Stromal cell of bone marrow (primary cell): Measurements from ENCODE around the gene HOXA10.

Experiments
- DNase-seq: peaks from one replicate; pipeline ENCODE4 v3.0.0-alpha.2; 2012; ENCODE audit warnings: low read depth

Gene HOXA10

DNA sequence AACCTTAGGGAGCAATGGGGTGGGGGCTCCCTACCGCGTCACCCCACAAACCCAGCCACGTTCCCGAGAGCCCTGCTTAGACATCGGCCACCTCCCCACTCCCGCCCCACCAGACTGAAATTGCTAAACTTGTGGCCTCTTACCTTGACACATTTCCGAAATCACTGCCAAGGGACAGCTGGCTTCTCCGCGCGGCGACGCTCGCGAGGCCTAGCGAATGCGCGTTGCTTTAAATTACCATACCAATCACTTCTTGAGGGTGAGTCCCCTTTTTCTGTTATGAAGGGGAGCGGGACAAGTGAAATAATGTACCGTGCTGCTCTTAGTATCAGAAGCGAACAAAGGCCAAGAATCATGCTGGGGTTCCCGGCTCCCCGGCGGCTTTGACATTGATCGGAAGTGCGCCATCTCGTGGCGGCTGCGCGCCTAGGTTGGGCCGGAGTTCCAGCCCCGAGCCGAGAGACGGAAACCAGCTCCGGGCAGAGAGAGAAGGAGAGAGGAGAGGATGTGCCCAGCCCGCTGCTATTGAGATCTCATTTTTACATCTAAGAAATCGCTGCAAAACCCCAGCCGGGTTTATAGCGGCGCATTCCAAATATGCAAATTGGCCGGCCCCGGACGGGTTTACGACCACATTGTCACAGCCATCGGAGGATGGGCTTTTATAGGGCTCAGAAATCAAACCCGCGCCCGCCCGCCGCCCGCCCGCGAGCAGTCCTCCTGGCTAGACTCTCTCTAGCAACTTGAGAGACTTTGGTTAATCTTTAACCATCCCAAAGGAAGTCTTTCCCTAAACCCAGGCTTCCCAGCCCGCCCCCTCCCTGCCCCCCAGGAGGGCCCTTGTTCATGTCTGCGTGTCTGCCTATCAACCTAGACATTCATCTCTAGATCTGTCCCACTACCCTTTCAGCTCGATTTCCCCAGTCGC is 5.6 kb upstream of the HOXA10 start:
- DNase-seq, result peak; percentile 79

DNA sequence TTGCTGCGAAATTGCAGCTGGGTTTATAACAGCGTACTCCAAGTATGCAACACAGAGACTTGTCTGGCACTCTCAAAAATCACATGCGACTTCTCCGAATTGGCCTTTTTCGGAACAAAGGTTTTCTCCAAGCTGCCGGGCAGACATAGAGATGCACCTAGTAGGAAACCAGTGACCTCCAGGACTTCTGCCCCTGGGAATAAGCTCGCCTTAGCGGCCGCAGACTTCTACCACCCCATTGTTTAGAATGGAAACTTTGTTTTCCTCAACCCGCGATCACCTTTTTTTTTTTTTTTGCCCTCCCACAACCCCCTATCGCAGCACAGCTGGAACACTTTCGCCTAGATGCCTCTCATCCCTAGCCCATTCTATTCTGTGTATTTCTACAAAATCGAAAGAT is 4.9 kb upstream of the HOXA10 start:
- no peak for DNase-seq

- no peak for DNase-seq
Measured at GRCh38 chr7:27178366-27178765, 4.2 kb upstream of the HOXA10 start.

GRCh38 chr7:27177795-27178320 is 3.7 kb upstream of the HOXA10 start:
- no peak for DNase-seq

GRCh38 chr7:27176962-27177794 is 3.1 kb upstream of the HOXA10 start:
- no peak for DNase-seq

- no peak for DNase-seq
Measured at GRCh38 chr7:27176524-27176845, 2.4 kb upstream of the HOXA10 start.

DNA sequence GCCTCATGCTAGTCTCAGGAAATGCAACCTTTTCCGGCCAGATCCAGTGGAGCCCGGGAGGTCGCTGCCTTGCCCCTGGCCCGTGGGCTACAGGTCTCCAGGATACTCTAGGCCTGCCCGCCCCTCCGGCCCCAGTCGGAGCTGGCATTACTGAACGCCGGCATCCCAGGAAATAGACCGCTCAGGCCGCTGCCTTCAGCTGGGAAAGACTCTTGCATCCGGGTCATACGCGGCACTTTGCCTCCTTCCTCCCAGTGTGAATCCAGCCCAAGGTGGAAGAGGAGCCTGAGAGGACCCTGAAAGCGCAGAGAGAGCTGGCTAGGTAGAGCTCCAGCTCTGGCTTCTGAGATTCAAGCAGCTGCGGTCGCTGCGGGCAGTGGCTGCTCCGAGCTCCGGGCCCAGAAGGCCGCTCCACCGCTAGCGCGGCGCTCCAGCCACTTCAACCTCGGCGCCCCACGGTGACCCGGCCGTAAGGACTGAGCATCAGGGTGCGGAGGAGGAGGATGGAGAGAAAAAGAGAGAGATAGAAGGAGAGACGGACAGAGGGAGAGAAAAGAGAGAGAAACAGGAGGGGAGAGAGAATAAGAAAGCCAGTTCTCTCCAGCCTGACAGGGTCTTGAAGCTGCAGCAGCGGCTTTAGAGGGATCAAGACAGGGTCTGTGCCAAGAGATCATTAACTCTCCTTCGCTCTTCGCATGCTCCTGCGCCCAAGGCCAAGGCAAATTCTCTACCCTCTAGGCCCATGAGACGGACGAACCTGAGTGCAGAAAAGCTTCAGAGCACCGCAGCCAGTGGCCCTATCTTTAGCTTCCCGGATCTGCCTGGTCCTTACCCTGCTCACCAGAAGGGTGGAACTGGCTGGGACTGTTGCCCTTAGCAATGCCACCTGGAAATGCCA is 1.8 kb upstream of the HOXA10 start:
- no peak for DNase-seq

DNA sequence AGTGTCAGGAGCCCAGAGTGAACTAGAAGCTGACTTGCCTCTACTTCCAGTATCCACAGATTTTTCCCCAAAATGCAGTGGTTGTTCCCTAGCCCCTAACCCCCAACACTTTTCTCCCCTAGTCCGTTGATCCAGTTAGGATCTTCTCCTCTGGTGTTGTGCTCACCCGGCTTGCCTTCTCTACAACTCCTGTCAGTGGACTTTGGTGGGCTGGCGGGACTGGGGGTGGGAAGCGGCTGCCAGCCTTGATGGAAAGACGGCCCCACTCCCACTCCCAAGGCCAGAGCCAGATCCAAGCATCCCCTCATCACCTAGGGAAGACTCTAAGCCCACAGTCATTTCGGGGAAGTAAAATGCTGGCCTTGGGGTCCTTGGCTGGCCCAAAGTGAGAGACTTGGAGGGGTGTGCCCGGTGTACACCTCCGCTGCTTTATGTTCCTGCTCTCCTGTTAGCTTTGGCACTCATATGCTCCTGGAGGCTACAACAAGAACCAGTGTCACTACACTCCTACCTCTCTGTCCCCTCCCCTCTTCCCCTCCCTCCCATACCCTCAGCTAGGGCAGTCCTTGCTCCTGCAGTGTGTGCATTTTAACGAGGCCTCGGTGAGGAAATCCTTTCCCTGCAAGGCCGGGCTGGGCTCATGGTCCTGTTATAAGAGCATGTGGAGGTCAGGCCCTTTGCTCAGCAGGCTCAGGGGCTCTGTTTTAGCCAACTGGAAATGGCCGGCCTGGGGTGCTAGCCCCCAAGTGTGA is 930 bp upstream of the HOXA10 start:
- DNase-seq, result no peak

GRCh38 chr7:27173511-27173955 is 587 bp downstream of the HOXA10 start:
- no peak for DNase-seq

DNA sequence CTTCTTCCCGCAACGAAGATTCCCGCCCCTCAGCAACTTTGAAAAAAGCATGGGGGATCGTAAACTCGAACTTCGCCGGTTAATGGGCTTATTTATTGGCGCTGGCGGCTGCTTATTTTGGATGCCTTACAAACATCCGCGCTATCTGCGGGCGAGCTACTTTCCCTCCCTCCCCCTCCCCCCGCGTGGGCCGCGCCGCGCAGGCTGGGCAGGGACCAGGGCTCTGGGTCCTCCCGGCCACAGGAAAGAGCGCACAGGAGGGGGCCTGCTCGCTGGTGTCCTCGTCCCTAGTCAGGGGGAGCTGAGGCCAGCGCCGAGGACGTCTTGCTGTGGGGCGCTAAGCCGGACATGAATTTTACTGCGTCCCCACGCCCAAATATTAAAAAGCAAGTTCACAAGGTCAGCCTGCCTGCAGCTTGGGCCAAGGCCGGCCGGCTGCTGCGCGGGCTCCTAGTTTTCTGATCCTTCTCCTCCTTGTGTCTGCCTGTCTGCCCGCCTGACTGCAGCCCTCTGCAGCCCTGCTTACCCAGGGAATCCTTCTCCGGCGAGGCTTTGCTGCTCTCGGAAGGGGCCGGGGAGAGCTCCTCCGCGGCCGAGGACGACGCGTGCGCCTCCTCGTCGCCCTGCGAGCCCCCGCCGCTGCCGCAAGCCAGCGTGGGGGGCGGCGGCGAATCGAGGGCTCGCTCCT is 1.2 kb downstream of the HOXA10 start:
- DNase-seq, result peak; percentile 77

GRCh38 chr7:27172315-27172774 is 1.8 kb downstream of the HOXA10 start:
- DNase-seq, result no peak

DNA sequence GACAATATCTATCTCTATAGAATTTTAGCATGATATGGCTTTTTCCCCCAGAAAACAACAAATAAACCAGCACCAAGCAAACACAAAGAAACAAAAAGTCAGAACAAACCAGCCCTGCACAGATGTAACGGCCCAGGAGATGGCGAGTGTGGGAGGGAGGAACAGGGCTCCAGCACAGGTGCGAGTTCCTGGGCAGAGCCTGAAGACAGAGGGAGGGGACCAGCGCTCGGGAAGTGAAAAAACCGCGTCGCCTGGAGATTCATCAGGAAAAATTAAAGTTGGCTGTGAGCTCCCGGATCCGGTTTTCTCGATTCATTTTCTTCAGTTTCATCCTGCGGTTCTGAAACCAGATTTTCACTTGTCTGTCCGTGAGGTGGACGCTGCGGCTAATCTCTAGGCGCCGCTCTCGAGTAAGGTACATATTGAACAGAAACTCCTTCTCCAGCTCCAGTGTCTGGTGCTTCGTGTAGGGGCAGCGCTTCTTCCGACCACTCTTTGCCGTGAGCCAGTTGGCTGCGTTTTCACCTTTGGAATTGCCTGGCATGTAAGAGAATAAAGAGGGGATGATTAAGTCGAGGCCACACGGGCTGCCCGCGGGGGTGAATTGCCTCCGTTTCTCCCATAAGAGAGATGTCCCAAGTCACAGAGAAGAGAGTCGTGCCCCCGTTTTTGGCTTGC is 2.3 kb downstream of the HOXA10 start:
- no peak for DNase-seq

GRCh38 chr7:27171325-27171636 is 2.8 kb downstream of the HOXA10 start:
- DNase-seq, result no peak

DNA sequence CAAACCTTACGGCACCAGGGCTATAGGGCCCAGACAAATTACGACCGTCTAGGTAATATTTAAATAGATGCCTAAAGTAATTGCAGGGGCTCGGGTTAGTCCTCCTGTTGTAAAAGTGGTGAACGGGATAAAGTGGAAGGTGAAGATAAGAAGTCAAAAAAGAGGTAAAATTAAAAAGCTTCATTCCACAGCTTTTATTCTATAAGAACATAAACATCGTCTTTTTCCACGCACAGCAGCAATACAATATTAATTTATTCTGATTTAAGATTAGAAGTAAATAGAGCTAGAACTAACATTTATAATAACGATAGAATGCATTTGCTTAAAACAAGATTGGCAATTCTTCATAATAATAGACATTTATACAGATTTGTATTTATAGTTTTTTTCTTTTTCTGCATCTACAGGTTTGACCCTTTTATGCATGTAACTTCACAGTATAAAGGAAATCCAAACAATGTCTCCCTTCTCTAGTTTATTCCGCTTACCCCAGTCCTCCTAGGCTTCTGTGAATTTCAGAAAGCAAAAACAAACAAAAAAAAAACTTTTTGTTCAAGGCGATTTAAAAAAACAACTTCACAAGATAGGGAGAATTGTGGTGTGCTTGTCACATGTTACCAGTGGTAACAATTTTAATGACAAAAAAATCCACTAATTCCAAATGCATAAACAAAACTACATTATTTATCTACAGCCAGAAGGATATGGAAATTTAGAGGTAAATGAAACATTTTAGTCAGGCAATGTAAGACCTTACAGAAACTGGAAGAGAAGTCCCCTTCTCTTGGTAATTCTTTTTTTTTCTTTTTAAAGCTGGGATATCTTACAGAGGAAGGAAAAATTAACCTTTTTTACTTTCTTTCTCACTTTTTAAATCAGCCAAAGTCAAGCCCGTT is 3.4 kb downstream of the HOXA10 start:
- DNase-seq, result no peak

GRCh38 chr7:27169658-27170425 is 4.3 kb downstream of the HOXA10 start:
- no peak for DNase-seq

DNA sequence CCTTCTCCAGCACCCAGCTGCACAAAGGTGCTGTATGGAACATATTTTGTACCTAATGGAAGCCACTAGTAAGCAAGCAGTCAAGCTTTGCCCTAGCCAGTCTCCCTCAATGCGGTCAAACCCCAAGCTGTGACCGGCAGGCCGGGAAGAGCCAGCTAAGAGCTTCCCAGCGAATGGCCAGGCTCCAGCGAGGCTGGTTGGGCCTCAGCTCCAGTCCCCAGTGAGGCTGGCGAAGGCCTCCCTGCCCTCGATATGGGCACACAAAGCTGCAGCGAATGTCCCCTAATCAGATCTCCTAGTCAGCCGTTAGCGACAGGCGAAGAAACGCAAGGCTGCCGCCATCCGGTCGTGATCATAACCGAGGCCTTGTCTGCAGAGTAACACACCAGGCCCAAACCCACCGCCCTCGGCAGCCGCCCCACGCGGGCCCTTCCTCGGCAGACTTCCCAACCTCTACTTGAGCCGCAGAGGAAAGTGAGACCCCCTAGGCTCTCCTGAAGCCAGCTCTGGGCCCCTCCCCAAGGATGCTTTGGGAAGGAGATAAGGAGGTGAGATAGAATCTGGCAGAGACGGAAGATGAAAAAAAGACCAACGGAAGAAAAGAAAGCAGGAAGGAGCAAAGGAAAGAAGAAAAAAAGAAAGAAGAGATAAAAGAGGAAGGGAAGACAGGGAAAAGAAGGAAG is 5.7 kb downstream of the HOXA10 start:
- DNase-seq, result no peak

DNA sequence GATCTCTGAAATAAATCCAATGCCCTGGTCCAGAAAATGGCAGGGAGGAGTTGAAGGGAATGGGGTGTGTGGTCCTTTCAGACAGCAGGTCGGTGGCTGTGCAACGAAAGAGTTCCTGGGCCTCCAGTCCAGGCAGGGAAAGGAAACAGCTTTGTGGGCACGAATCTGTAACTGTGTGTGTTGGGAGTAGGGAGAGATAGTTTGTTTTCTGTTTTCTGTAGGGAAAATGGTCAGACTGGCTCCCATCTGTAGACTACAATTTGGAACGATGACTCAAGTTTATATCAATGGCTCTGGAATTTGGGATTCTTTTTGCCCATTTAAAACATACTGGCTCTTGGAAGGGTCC is 6.2 kb downstream of the HOXA10 start:
- DNase-seq, result no peak
